Cardiac muscle cell (in vitro differentiated cells and primary cell): ENCODE results near the gene RB1. TPM values are rescaled to one million over a fixed set of nuclear protein-coding genes. Genes with fewer than 3 reads are reported as not detected.

Experiments
- DNase-seq, 2 donors: peaks; one replicate each; pipeline versions ENCODE4 v3.0.0 to v3.0.0-alpha.2; 2010 to 2017; ENCODE audit warnings: low read depth in 1 of 2, low spot score in 1 of 2
- H3K27ac ChIP-seq: fragments of 200-600 bp; sonication (generic); 2 replicates; pipeline ENCODE4 v1.5.1; 2016
- H3K27me3 ChIP-seq: fragments of 200-600 bp; sonication (generic); 2 replicates; pipeline ENCODE4 v1.6.0; 2016; ENCODE audit warnings: control low read depth
- H3K36me3 ChIP-seq: fragments of 200-600 bp; sonication (generic); 2 replicates; pipeline ENCODE4 v1.5.1; 2016; ENCODE audit warnings: control low read depth
- H3K4me1 ChIP-seq: fragments of 200-600 bp; sonication (generic); 2 replicates; pipeline ENCODE4 v1.8.1; 2017; ENCODE audit warnings: low read depth, mild to moderate bottlenecking, mixed run types
- H3K4me3 ChIP-seq: fragments of 200-600 bp; sonication (generic); 2 replicates; pipeline ENCODE4 v1.5.1; 2016; ENCODE audit warnings: mild to moderate bottlenecking
- H3K9me3 ChIP-seq: fragments of 200-600 bp; sonication (generic); 2 replicates; pipeline ENCODE4 v1.5.1; 2017; ENCODE audit warnings: low read depth, mild to moderate bottlenecking, control low read depth
- polyA plus RNA-seq: library from polyadenylated mRNA; unstranded; fragments of >200 nt; fragmentation: Nextera tagmentation; extraction: Ambion mirVana; gene quantifications from 2 replicates; pipeline ENCODE4 v1.2.1, GENCODE V29; 2016
- total RNA-seq: library from RNA; depleted of rRNA; stranded (reverse); fragments of >200 nt; gene quantifications from 2 replicates; pipeline ENCODE4 v1.2.3, GENCODE V29; 2016
- TF ChIP-seq, protein P1 (sequence below): IDR thresholded peaks from 2 replicates; pipeline ENCODE4 v1.5.1; 2012; ENCODE audit warnings: low read depth, mild to moderate bottlenecking, low read length

RB1 gene
- total and polyA plus RNA-seq, 2 experiments from 2014 or later, result 23.0 to 23.6 TPM

DNA sequence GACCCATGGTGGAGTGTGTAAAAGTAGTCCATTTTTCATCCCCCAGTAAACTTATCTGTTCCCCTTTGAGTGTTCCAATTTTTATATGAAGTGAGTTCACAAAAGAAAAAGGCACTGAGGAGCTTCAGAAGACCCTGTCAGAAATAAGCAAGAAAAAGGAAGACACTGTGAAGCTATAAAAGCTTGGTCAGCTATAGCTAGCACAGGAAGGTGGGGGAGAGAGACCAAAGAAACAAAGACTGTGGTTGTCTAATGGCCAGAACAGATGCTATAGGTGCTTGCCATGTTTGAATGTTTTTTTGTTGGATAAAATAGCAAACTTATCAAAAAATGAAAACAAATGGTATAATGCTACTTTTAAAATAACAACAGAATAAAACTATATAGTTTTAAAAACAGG, 182.8 kb downstream of the RB1 start:
- Histone ChIP-seq H3K4me1 (no peaks in the 10 kb centered on the region), H3K27ac (no peak overlapping the region), H3K27me3 (no peaks in the 10 kb centered on the region), H3K36me3 (peaks cover 3% of the 10 kb centered on the region), H3K4me3 (no peak overlapping the region), H3K9me3 (no peaks in the 10 kb centered on the region)
- TF ChIP-seq, protein P1, sequence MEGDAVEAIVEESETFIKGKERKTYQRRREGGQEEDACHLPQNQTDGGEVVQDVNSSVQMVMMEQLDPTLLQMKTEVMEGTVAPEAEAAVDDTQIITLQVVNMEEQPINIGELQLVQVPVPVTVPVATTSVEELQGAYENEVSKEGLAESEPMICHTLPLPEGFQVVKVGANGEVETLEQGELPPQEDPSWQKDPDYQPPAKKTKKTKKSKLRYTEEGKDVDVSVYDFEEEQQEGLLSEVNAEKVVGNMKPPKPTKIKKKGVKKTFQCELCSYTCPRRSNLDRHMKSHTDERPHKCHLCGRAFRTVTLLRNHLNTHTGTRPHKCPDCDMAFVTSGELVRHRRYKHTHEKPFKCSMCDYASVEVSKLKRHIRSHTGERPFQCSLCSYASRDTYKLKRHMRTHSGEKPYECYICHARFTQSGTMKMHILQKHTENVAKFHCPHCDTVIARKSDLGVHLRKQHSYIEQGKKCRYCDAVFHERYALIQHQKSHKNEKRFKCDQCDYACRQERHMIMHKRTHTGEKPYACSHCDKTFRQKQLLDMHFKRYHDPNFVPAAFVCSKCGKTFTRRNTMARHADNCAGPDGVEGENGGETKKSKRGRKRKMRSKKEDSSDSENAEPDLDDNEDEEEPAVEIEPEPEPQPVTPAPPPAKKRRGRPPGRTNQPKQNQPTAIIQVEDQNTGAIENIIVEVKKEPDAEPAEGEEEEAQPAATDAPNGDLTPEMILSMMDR, result no peak
- DNase-seq, result no peak

DNA sequence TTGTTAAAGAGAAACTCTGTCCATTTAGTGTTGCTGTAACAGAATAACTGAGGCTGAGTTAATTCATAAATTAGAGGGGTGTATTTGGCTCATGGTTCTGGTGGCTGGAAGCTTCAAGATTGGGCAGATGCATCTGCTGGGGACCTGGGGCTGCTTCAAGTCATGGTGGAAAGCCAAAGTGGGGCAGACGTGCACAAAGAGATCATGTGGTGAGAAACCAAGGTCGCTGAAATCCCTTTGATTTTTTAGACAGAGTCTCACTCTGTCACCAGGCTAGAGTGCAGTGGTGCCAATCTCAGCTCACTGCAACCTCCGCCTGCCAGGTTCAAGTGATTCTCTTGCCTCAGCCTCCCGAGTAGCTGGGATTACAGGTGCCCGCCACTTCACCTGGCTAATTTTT, 183.3 kb downstream of the RB1 start:
- no peak for DNase-seq
- no peaks in the 10 kb centered on the region for H3K9me3 ChIP-seq
- H3K4me3 ChIP-seq, result no peak overlapping the region
- H3K36me3 ChIP-seq, result peaks cover 3% of the 10 kb centered on the region
- H3K27me3 ChIP-seq, result no peaks in the 10 kb centered on the region
- no peaks in the 10 kb centered on the region for H3K4me1 ChIP-seq
- TF ChIP-seq, protein P1, result no peak
- no peak overlapping the region for H3K27ac ChIP-seq

- H3K9me3 ChIP-seq, result no peaks in the 10 kb centered on the region
Measured at GRCh38 chr13:48487968-48488367, 184.4 kb downstream of the RB1 start.

GRCh38 chr13:48488995-48489394, 185.4 kb downstream of the RB1 start:
- Histone ChIP-seq H3K27me3 (no peaks in the 10 kb centered on the region), H3K4me1 (no peaks in the 10 kb centered on the region), H3K27ac (no peak overlapping the region), H3K4me3 (no peak overlapping the region), H3K9me3 (no peaks in the 10 kb centered on the region), H3K36me3 (peaks cover 3% of the 10 kb centered on the region)
- no peak for DNase-seq
- TF ChIP-seq, protein P1, result no peak

More at GRCh38 chr13:48487968-48488367, 184.4 kb downstream of the RB1 start:
- TF ChIP-seq, protein P1, result no peak
- Histone ChIP-seq H3K4me1 (no peaks in the 10 kb centered on the region), H3K36me3 (peaks cover 3% of the 10 kb centered on the region), H3K27me3 (no peaks in the 10 kb centered on the region), H3K4me3 (no peak overlapping the region), H3K27ac (no peak overlapping the region)
- DNase-seq, result no peak

- no peaks in the 10 kb centered on the region for H3K27me3 ChIP-seq
- no peaks in the 10 kb centered on the region for H3K9me3 ChIP-seq
- no peaks in the 10 kb centered on the region for H3K4me1 ChIP-seq
- TF ChIP-seq, protein P1, result no peak
- peaks cover 3% of the 10 kb centered on the region for H3K36me3 ChIP-seq
- no peak for DNase-seq
- no peak overlapping the region for H3K27ac ChIP-seq
- no peak overlapping the region for H3K4me3 ChIP-seq
Measured at GRCh38 chr13:48489666-48490065, 186.1 kb downstream of the RB1 start.

DNA sequence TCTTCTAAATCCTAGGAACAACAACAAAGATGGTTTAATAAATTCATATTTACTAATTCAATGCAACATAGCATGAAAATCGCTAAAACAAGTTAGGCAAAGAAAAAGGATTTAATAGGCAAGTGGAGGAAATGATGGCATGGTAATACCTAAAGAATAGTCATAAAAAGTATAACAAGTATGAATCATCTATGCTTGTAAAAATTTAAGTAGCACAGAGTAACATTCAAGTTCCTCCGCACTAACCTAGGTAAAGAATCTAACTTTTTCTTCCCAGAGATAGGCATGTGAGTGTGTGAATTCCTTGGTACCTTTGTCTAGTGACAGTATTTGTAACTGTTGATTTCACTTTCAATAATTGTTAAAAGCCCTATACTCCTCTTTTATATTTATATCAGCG, 186.7 kb downstream of the RB1 start:
- H3K4me1 ChIP-seq, result no peaks in the 10 kb centered on the region
- no peak overlapping the region for H3K27ac ChIP-seq
- DNase-seq, result no peak

More for the DNA sequence above, 186.7 kb downstream of the RB1 start:
- Histone ChIP-seq H3K9me3 (no peaks in the 10 kb centered on the region), H3K36me3 (peaks cover 3% of the 10 kb centered on the region), H3K4me3 (no peak overlapping the region), H3K27me3 (no peaks in the 10 kb centered on the region)
- TF ChIP-seq, protein P1, result no peak
